Thyroid gland (tissue), 4 donors: ENCODE results near the gene CREB5. TPM values are rescaled to one million over a fixed set of nuclear protein-coding genes. Genes with fewer than 3 reads are reported as not detected.

Experiments
- DNase-seq, 2 donors: peaks; one replicate each; pipeline ENCODE4 v3.0.0-alpha.2; 2019
- H3K27ac ChIP-seq, 3 donors: fragments of 200-600 bp; sonication (generic); 1 replicate in 2 of 3; 2 replicates in 1 of 3; pipeline ENCODE4 v1.5.1; 2016 to 2019; ENCODE audit warnings: mild to moderate bottlenecking in 1 of 3, moderate library complexity in 1 of 3
- H3K27me3 ChIP-seq: fragments of 200-600 bp; sonication (generic); one replicate; pipeline ENCODE4 v1.5.1; 2019
- H3K36me3 ChIP-seq, 2 donors: fragments of 200-600 bp; sonication (generic); one replicate each; pipeline ENCODE4 v1.5.1; 2016 to 2019
- H3K4me1 ChIP-seq, 2 donors: fragments of 200-600 bp; sonication (generic); one replicate each; pipeline ENCODE4 v1.5.1; 2017 to 2019
- H3K4me3 ChIP-seq, 3 donors: fragments of 200-600 bp; sonication (generic); replicated peaks in 1 of 3; 1 replicate in 2 of 3; 2 replicates in 1 of 3; pipeline ENCODE4 v1.5.1; 2016; ENCODE audit warnings: mild to moderate bottlenecking in 1 of 3
- H3K9me3 ChIP-seq: fragments of 200-600 bp; sonication (generic); one replicate; pipeline ENCODE4 v1.5.1; 2017
- POLR2A ChIP-seq, 2 donors: fragments of 450-650 bp; IDR thresholded peaks; one replicate each; pipeline ENCODE4 v1.6.1; 2017; ENCODE audit warnings: antibody characterized with exemption in 2 of 2, mild to moderate bottlenecking in 2 of 2, moderate library complexity in 1 of 2
- WGBS, 2 donors: methylation state at CpG; one replicate each; pipeline ENCODE4 v1.1.5; 2017; 5-methylcytosine and 5-hydroxymethylcytosine counted together
- intact Hi-C: fragments of 100-400 bp; cut with DNase I; formaldehyde crosslinking; loops from one replicate; pipeline ENCODE4 v1.15.1; 2023
- total RNA-seq, 4 donors: library from RNA; depleted of rRNA; stranded (reverse); fragments of >200 nt; gene quantifications; one replicate each; pipeline ENCODE4 v1.2.3, GENCODE V29; 2016
- TF ChIP-seq, protein P1 (sequence below), 6 experiments: fragments of 200-600 bp in 3 of 6; fragments of 450-650 bp in 3 of 6; sonication (generic) in 3 of 6; IDR thresholded peaks; one replicate each; pipeline ENCODE4 v1.5.1; 2016 to 2019; ENCODE audit warnings: antibody characterized with exemption in 6 of 6, mild to moderate bottlenecking in 2 of 6, inconsistent platforms in 1 of 6, moderate library complexity in 1 of 6

The CREB5 gene
- total RNA-seq, 4 donors from 2014 or later: 2.5 to 13.6 (median 6.5) TPM

DNA sequence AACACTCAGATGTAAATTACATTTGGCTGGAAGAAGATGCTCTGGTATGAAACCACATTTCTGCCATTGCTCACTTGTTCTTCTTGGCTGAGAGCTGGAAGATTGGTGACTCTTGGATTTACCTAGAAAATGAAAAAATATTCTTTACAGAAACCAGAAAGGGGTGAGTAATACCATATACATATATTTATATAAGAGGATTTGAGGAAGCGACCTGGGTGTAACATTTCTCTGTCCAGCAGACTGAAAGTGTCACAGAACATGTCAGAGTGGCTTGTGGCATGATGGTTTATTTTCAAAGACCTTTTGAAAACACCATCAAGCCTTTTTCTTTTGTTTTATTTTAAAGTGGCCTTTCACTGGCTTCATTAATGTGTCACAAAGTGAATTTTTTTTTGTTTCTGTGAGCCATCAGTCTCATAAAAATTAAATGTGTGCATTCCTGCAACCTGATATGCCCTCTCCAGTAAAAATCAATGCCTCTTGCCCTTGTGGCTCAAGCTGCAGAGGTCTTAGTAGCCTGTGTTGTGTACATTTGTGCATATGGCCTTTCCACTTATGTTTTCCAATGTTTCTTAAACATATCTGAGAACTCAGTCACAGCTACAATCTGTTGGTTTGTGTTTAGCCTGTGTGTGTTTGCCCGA is 23.5 kb downstream of the CREB5 start:
- 96 to 98% methylated on average over 2 of the region's 2 CpGs for WGBS, 2 donors
- TF ChIP-seq, protein P1, sequence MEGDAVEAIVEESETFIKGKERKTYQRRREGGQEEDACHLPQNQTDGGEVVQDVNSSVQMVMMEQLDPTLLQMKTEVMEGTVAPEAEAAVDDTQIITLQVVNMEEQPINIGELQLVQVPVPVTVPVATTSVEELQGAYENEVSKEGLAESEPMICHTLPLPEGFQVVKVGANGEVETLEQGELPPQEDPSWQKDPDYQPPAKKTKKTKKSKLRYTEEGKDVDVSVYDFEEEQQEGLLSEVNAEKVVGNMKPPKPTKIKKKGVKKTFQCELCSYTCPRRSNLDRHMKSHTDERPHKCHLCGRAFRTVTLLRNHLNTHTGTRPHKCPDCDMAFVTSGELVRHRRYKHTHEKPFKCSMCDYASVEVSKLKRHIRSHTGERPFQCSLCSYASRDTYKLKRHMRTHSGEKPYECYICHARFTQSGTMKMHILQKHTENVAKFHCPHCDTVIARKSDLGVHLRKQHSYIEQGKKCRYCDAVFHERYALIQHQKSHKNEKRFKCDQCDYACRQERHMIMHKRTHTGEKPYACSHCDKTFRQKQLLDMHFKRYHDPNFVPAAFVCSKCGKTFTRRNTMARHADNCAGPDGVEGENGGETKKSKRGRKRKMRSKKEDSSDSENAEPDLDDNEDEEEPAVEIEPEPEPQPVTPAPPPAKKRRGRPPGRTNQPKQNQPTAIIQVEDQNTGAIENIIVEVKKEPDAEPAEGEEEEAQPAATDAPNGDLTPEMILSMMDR (IDR thresholded peaks at IDR 0.05): no peak
- no peak for TF ChIP-seq POLR2A (IDR thresholded peaks at IDR 0.05)
- intact Hi-C loops: no loop called here
- Histone ChIP-seq H3K36me3 (no peaks in the 10 kb centered on the region), H3K9me3 (no peaks in the 10 kb centered on the region), H3K27ac (no peak overlapping the region), H3K27me3 (no peaks in the 10 kb centered on the region), H3K4me1 (no peaks in the 10 kb centered on the region), H3K4me3 (no peak overlapping the region)
- DNase-seq: no peak

DNA sequence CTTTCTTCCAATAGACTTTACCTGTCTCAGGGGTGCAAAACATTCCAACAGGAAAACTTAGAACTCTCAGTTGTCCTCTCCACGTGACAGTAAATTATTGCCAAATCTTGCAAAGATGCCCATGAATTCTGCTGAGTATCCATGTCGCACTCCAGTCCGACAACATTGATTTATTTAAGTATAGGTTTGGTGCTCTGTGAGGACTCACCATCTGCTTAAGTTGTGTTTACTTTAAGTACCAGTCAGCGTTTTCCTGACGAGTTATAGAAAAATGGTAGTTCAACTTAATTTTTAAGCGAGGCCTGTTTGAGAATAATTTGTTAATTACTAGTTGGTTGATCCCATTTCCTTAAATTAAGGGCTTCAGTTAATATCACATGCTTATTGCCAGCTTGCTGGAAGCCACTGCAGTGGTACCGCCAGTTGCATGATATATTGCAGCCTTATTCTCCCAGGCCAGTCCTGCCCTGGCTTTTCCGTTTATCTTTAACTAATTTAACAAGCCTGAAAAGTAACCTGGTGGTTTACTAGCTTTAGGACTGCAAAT is 27.8 kb downstream of the CREB5 start:
- WGBS, 2 donors: 90 to 93% methylated on average over 8 of the region's 8 CpGs
- no peaks in the 10 kb centered on the region for H3K27me3 ChIP-seq
- H3K4me3 ChIP-seq: no peak overlapping the region
- intact Hi-C loops: no loop called here
- no peaks in the 10 kb centered on the region for H3K9me3 ChIP-seq
- H3K36me3 ChIP-seq: no peaks in the 10 kb centered on the region
- no peak for DNase-seq
- no peaks in the 10 kb centered on the region for H3K4me1 ChIP-seq
- H3K27ac ChIP-seq: no peak overlapping the region
- TF ChIP-seq, protein P1 (IDR thresholded peaks at IDR 0.05): no peak
- no peak for TF ChIP-seq POLR2A (IDR thresholded peaks at IDR 0.05)

DNA sequence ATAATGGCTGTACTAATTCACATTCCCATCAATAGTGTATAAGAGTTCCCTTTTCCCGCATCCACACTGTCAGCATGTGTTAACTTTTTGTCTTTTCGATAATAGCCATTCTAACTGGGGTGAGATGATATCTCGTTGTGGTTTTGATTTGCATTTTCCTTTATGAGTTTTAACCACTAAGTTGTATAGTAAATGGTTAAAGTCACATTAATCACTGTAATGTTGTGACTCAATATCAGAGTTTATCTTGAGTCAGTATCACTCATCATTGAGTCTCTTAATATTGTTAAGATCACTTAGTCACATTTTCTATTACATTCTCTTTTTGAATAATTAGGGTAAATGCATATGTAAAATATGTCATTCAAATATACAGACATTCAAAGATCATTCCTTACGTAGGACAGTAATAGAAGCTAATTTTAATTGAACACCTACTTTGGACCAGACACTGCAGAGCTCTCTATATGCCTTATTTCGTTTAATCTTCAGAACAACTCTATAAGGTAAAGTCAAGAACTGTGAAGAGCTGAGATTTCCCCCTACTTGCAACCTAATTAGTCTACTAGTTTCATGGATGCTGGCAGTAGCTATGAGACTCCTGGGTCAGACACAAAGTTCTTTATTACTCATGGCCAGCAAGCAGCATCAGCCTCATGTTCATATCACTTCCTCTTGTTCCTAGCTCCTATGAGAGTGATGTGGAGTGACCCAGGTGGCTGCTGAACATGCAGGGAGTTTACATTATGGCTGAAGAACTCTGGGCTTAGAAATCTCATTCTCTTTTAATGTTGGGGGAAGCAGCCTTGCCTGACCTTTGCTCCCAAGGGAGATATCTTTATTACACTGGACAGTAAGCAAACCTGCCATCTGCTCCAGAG is 30.5 kb downstream of the CREB5 start:
- 93 to 94% methylated on average over 5 of the region's 5 CpGs for WGBS, 2 donors
- no peaks in the 10 kb centered on the region for H3K4me1 ChIP-seq
- no peak overlapping the region for H3K27ac ChIP-seq
- no peak for DNase-seq
- H3K4me3 ChIP-seq: no peak overlapping the region
- no peaks in the 10 kb centered on the region for H3K9me3 ChIP-seq
- no peaks in the 10 kb centered on the region for H3K36me3 ChIP-seq
- no peaks in the 10 kb centered on the region for H3K27me3 ChIP-seq
- no peak for TF ChIP-seq POLR2A (IDR thresholded peaks at IDR 0.05)
- TF ChIP-seq, protein P1 (IDR thresholded peaks at IDR 0.05): no peak
- intact Hi-C loops: no loop called here

DNA sequence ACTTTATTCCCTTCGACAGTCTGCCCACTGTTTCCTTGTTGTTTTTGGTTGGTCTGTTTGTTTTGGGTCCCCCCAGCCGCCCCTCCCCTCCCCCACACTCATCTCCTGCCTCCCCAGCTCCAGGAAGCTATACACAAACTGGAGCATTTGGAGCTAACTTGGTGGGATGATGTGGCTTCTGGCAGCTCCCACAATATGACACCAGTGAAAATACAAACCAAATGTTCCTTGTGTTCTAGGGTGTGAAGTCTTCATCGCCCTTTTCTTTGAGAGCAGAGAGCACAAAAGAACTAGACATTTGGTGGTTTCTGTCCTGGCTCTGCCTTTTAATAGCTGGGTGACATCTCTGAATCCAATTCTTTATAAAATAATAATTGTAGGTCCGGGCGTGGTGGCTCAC is 33.8 kb downstream of the CREB5 start:
- intact Hi-C loops: no loop called here
- no peak for TF ChIP-seq POLR2A (IDR thresholded peaks at IDR 0.05)
- TF ChIP-seq, protein P1 (IDR thresholded peaks at IDR 0.05): no peak
- Histone ChIP-seq H3K27me3 (no peaks in the 10 kb centered on the region), H3K4me1 (no peaks in the 10 kb centered on the region), H3K27ac (no peak overlapping the region), H3K36me3 (no peaks in the 10 kb centered on the region), H3K4me3 (no peak overlapping the region), H3K9me3 (no peaks in the 10 kb centered on the region)
- WGBS, 2 donors: 76 to 80% methylated on average over 5 of the region's 5 CpGs
- DNase-seq: no peak

DNA sequence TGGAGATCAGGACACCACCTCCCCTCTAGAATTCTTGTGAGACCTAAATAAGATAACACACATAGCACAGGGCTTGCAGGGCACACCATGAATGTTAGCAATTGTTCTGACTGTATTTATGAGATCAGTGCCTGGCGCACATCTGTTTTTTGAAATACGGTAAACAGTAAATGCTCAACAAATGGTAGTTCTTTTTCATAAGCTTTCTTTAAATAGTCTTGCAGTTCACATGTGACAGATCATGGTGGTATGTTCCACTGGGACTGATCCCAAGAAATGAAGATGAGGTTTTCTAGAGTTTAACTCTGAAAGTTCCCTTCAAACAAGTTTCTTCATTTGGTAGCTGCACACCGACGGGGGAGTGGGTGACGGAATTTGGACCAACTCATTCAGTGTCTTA is 34.8 kb downstream of the CREB5 start:
- no peaks in the 10 kb centered on the region for H3K36me3 ChIP-seq
- DNase-seq: no peak
- intact Hi-C loops: no loop called here
- TF ChIP-seq, protein P1 (IDR thresholded peaks at IDR 0.05): no peak
- no peak for TF ChIP-seq POLR2A (IDR thresholded peaks at IDR 0.05)
- H3K27ac ChIP-seq: no peak overlapping the region
- 94 to 99% methylated on average over 5 of the region's 5 CpGs for WGBS, 2 donors
- no peaks in the 10 kb centered on the region for H3K4me1 ChIP-seq
- no peaks in the 10 kb centered on the region for H3K9me3 ChIP-seq
- no peak overlapping the region for H3K4me3 ChIP-seq
- H3K27me3 ChIP-seq: no peaks in the 10 kb centered on the region
